Colon (tissue), 2 donors: ENCODE measurements around the gene AIDA.
"Not testable (repeated sequence)": the region's sequence is repeated elsewhere in the genome, so short reads cannot be mapped to it uniquely, and the experiment has no call there.

Experiments
- FAIRE-seq: peaks from 2 replicates; lab custom pipeline; 2012; peaks lifted over from hg19 to GRCh38; lab: Jason Lieb, UNC
- donor health status: control.
- donor health status: control.

AIDA gene

GRCh38 chr1:222712253-222713090 is at the start of gene AIDA, which contains the start of gene BROX:
Gene AIDA, minus strand, starts transcription at chr1:222712491. Its CDS starts 174 bp downstream, at chr1:222712317.
Gene BROX, plus strand, starts transcription at chr1:222712564. Its CDS starts 3,136 bp downstream, at chr1:222715700.
- FAIRE-seq, result no peak

- FAIRE-seq, result no peak
Measured at GRCh38 chr1:222761083-222761482, 48.8 kb upstream of the AIDA start.

- FAIRE-seq, result no peak
Measured at GRCh38 chr1:222759451-222760035, 47.3 kb upstream of the AIDA start.

GRCh38 chr1:222757646-222758268 is 45.5 kb upstream of the AIDA start:
- no peak for FAIRE-seq

GRCh38 chr1:222754366-222755139 is 42.3 kb upstream of the AIDA start:
- FAIRE-seq, result no peak

GRCh38 chr1:222751255-222751654 is 39.0 kb upstream of the AIDA start:
- no peak for FAIRE-seq

GRCh38 chr1:222750651-222751050 is 38.4 kb upstream of the AIDA start:
- FAIRE-seq, result no peak

- no peak for FAIRE-seq
Measured at GRCh38 chr1:222749927-222750326, 37.6 kb upstream of the AIDA start.

GRCh38 chr1:222741630-222742457 is 29.6 kb upstream of the AIDA start:
- not testable (repeated sequence) for FAIRE-seq

- no peak for FAIRE-seq
Measured at GRCh38 chr1:222739929-222740328, 27.6 kb upstream of the AIDA start.

- no peak for FAIRE-seq
Measured at GRCh38 chr1:222739465-222739864, 27.2 kb upstream of the AIDA start.

- FAIRE-seq, result no peak
Measured at GRCh38 chr1:222736972-222737371, 24.7 kb upstream of the AIDA start, which contains the start of gene FAM177B. Gene FAM177B, plus strand, starts transcription at chr1:222737202. Its CDS starts 9,344 bp downstream, at chr1:222746546.

- no peak for FAIRE-seq
Measured at GRCh38 chr1:222736470-222736869, 24.2 kb upstream of the AIDA start.

- FAIRE-seq, result no peak
Measured at GRCh38 chr1:222734740-222735139, 22.4 kb upstream of the AIDA start.

- no peak for FAIRE-seq
Measured at GRCh38 chr1:222732216-222733159, 20.2 kb upstream of the AIDA start.

GRCh38 chr1:222730866-222731265 is 18.6 kb upstream of the AIDA start:
- FAIRE-seq, result no peak

GRCh38 chr1:222728746-222729145 is 16.5 kb upstream of the AIDA start:
- no peak for FAIRE-seq

GRCh38 chr1:222716393-222716792 is 4.1 kb upstream of the AIDA start:
- no peak for FAIRE-seq

- no peak for FAIRE-seq
Measured at GRCh38 chr1:222713091-222713961, 1.0 kb upstream of the AIDA start.
